H9 (cell line): Measurements from ENCODE around the gene MICAL3. TPM values are rescaled to one million over a fixed set of nuclear protein-coding genes. Genes with fewer than 3 reads are reported as not detected.

Experiments
- DNase-seq: peaks from one replicate; pipeline ENCODE4 v3.0.0-alpha.2; 2017
- H2AFZ ChIP-seq: one replicate; pipeline ENCODE4 v1.6.1; 2013; ENCODE audit warnings: mild to moderate bottlenecking, low read length, control low read depth, moderate library complexity
- H2AK5ac ChIP-seq: 2 replicates; pipeline ENCODE4 v1.6.1; 2013; ENCODE audit warnings: low read length, control low read depth, mixed read lengths; ENCODE audit not compliant: insufficient read length
- H2BK120ac ChIP-seq: one replicate; pipeline ENCODE4 v1.6.1; 2013; ENCODE audit warnings: low read depth, mild to moderate bottlenecking, low read length, control low read depth, inconsistent platforms; ENCODE audit not compliant: poor library complexity, severe bottlenecking
- H2BK12ac ChIP-seq: 2 replicates; pipeline ENCODE4 v1.6.1; 2013; ENCODE audit warnings: low read length, control low read depth, mixed read lengths, low read depth; ENCODE audit not compliant: insufficient read length
- H2BK15ac ChIP-seq: 2 replicates; pipeline ENCODE4 v1.6.1; 2013; ENCODE audit warnings: low read depth, low read length, control low read depth
- H2BK20ac ChIP-seq: one replicate; pipeline ENCODE4 v1.6.1; 2013; ENCODE audit warnings: low read depth, mild to moderate bottlenecking, low read length, control low read depth, inconsistent platforms; ENCODE audit not compliant: poor library complexity, severe bottlenecking
- H2BK5ac ChIP-seq: 2 replicates; pipeline ENCODE4 v1.6.1; 2013; ENCODE audit warnings: low read length, control low read depth, mixed read lengths; ENCODE audit not compliant: insufficient read length
- H3K14ac ChIP-seq: 2 replicates; pipeline ENCODE4 v1.6.1; 2013; ENCODE audit warnings: low read length, control low read depth; ENCODE audit not compliant: insufficient read depth
- H3K18ac ChIP-seq: 2 replicates; pipeline ENCODE4 v1.6.1; 2013; ENCODE audit warnings: low read depth, mild to moderate bottlenecking, mixed read lengths, low read length, control low read depth; ENCODE audit not compliant: insufficient read length
- H3K23ac ChIP-seq: 2 replicates; pipeline ENCODE4 v1.6.1; 2013; ENCODE audit warnings: low read length, control low read depth, mixed read lengths, low read depth; ENCODE audit not compliant: insufficient read length
- H3K23me2 ChIP-seq: 2 replicates; pipeline ENCODE4 v1.6.1; 2013; ENCODE audit warnings: low read depth, mild to moderate bottlenecking, mixed read lengths, low read length, control low read depth; ENCODE audit not compliant: insufficient read length, poor library complexity, severe bottlenecking
- H3K27ac ChIP-seq: 2 replicates; pipeline ENCODE4 v1.5.1; 2013; ENCODE audit warnings: low read length, control low read depth, mixed read lengths, low read depth; ENCODE audit not compliant: insufficient read length
- H3K27me3 ChIP-seq: 2 replicates; pipeline ENCODE4 v1.6.1; 2013; ENCODE audit warnings: low read length, control low read depth, inconsistent platforms; ENCODE audit not compliant: insufficient read depth
- H3K4ac ChIP-seq: 2 replicates; pipeline ENCODE4 v1.6.1; 2013; ENCODE audit warnings: low read depth, mild to moderate bottlenecking, control low read depth, inconsistent platforms, low read length, moderate library complexity
- H3K4me1 ChIP-seq: 2 replicates; pipeline ENCODE4 v1.6.1; 2013; ENCODE audit warnings: low read length, control low read depth, inconsistent platforms; ENCODE audit not compliant: insufficient read depth
- H3K4me2 ChIP-seq: 2 replicates; pipeline ENCODE4 v1.6.1; 2013; ENCODE audit warnings: low read length, control low read depth, mixed read lengths; ENCODE audit not compliant: insufficient read length, insufficient read depth
- H3K56ac ChIP-seq: 2 replicates; pipeline ENCODE4 v1.6.1; 2013; ENCODE audit warnings: low read depth, mild to moderate bottlenecking, mixed read lengths, low read length, control low read depth; ENCODE audit not compliant: insufficient read length
- H3K79me1 ChIP-seq: 2 replicates; pipeline ENCODE4 v1.6.1; 2013; ENCODE audit warnings: low read depth, mild to moderate bottlenecking, moderate library complexity, low read length, control low read depth, inconsistent platforms; ENCODE audit not compliant: insufficient read depth, poor library complexity, severe bottlenecking
- H3K79me2 ChIP-seq: 2 replicates; pipeline ENCODE4 v1.6.1; 2013; ENCODE audit warnings: low read length, control low read depth, inconsistent platforms; ENCODE audit not compliant: insufficient read depth
- H3K9ac ChIP-seq: 2 replicates; pipeline ENCODE4 v1.6.1; 2013; ENCODE audit warnings: low read length, control low read depth, mixed read lengths; ENCODE audit not compliant: insufficient read length; ENCODE audit errors: extremely low read depth
- H3K9me3 ChIP-seq: one replicate; pipeline ENCODE4 v1.6.1; 2013; ENCODE audit warnings: low read depth, low read length, inconsistent platforms; ENCODE audit not compliant: control insufficient read depth
- H3T11ph ChIP-seq: one replicate; pipeline ENCODE4 v1.6.1; 2013; ENCODE audit warnings: mild to moderate bottlenecking, low read length, control low read depth, inconsistent platforms
- H4K20me1 ChIP-seq: one replicate; pipeline ENCODE4 v1.6.1; 2013; ENCODE audit not compliant: control insufficient read depth, insufficient read length, insufficient read depth
- H4K5ac ChIP-seq: 2 replicates; pipeline ENCODE4 v1.6.1; 2013; ENCODE audit warnings: low read depth, mild to moderate bottlenecking, mixed read lengths, low read length, control low read depth; ENCODE audit not compliant: insufficient read length
- H4K8ac ChIP-seq: replicated peaks from 2 replicates; pipeline ENCODE4 v1.6.1; 2013; ENCODE audit warnings: low read length, control low read depth, mixed read lengths, low read depth; ENCODE audit not compliant: insufficient read length
- H4K91ac ChIP-seq: 2 replicates; pipeline ENCODE4 v1.6.1; 2013; ENCODE audit warnings: low read depth, mild to moderate bottlenecking, moderate library complexity, mixed read lengths, low read length, control low read depth; ENCODE audit not compliant: insufficient read length
- H3K27ac Mint-ChIP-seq, 3 experiments: 2 replicates in 2 of 3; 3 replicates in 1 of 3; pipeline ENCODE4 v1.8.0; 2020 to 2021; ENCODE audit warnings: mixed read lengths in 3 of 3, mild to moderate bottlenecking in 1 of 3, moderate library complexity in 1 of 3
- H3K27me3 Mint-ChIP-seq: 2 replicates; pipeline ENCODE4 v1.8.0; 2021; ENCODE audit warnings: low read depth, mild to moderate bottlenecking, moderate library complexity, mixed read lengths
- H3K36me3 Mint-ChIP-seq, 3 experiments: 2 replicates in 2 of 3; 3 replicates in 1 of 3; pipeline ENCODE4 v1.8.0; 2020 to 2021; ENCODE audit warnings: low read depth in 3 of 3, mixed read lengths in 3 of 3; ENCODE audit not compliant: insufficient read depth in 1 of 3
- H3K4me1 Mint-ChIP-seq, 2 experiments: 2 replicates each; pipeline ENCODE4 v1.8.0; 2020; ENCODE audit warnings: mixed read lengths in 2 of 2
- H3K4me3 Mint-ChIP-seq, 2 experiments: 2 replicates in 1 of 2; 3 replicates in 1 of 2; pipeline ENCODE4 v1.8.0; 2020 to 2021; ENCODE audit warnings: mild to moderate bottlenecking in 2 of 2, mixed read lengths in 2 of 2, moderate library complexity in 1 of 2
- H3K9me3 Mint-ChIP-seq, 2 experiments: 2 replicates in 1 of 2; 3 replicates in 1 of 2; pipeline ENCODE4 v1.8.0; 2020; ENCODE audit warnings: mild to moderate bottlenecking in 2 of 2, mixed read lengths in 2 of 2, moderate library complexity in 1 of 2
- CTCF ChIP-seq: fragments of 200-600 bp; sonication (generic); conservative IDR thresholded peaks from 3 replicates; pipeline ENCODE4 v1.8.0; 2021; ENCODE audit warnings: antibody characterized with exemption, mild to moderate bottlenecking
- WGBS: extraction: QIAGEN DNeasy Blood & Tissue Kit; methylation state at CpG from one replicate; pipeline ENCODE4 v1.1.7; 2013; ENCODE audit warnings: missing lambda C conversion rate, low lambda C conversion rate, mixed read lengths; ENCODE audit not compliant: insufficient read length; ENCODE audit errors: extremely low coverage; 5-methylcytosine and 5-hydroxymethylcytosine counted together
- total RNA-seq: library from RNA; stranded (reverse); gene quantifications from 2 replicates; pipeline ENCODE4 v1.2.1, GENCODE V29; 2021

Gene MICAL3
- total RNA-seq, 1 experiment from 2014 or later: 50.2 TPM

GRCh38 chr22:17862646-17863181, 161.6 kb downstream of the MICAL3 start:
- H3K4ac ChIP-seq: no peak overlapping the region
- no peak for DNase-seq
- H3K23me2 ChIP-seq: no peaks in the 10 kb centered on the region
- no peak overlapping the region for H2BK15ac ChIP-seq
- no peaks in the 10 kb centered on the region for H3K27me3 ChIP-seq
- no peaks in the 10 kb centered on the region for H3K79me2 ChIP-seq
- Mint-ChIP-seq H3K27me3 (no peaks in the 10 kb centered on the region; the same call in 1 of the 2 replicates), H3K9me3 (no peaks in the 10 kb centered on the region), H3K27ac (no peak overlapping the region), H3K36me3 (peaks cover 2 to 29% (median 15%) of the 10 kb centered on the region in 3 experiments; a peak in 6 of 7 replicates), H3K4me1 (no peaks in the 10 kb centered on the region), H3K4me3 (no peak overlapping the region)
- no peak overlapping the region for H3K14ac ChIP-seq
- H3K9me3 ChIP-seq: no peaks in the 10 kb centered on the region
- no peaks in the 10 kb centered on the region for H4K20me1 ChIP-seq
- no peak overlapping the region for H4K8ac ChIP-seq
- no peak overlapping the region for H3K4me2 ChIP-seq
- H3K18ac ChIP-seq: no peak overlapping the region
- no peak overlapping the region for H2BK20ac ChIP-seq
- H4K91ac ChIP-seq: no peak overlapping the region
- H3K27ac ChIP-seq: no peak overlapping the region
- no peak overlapping the region for H2AK5ac ChIP-seq
- no peak overlapping the region for H2AFZ ChIP-seq
- H4K5ac ChIP-seq: no peak overlapping the region
- H2BK12ac ChIP-seq: no peak overlapping the region
- no peak overlapping the region for H3T11ph ChIP-seq
- no peaks in the 10 kb centered on the region for H3K4me1 ChIP-seq
- H3K23ac ChIP-seq: no peak overlapping the region
- no peak overlapping the region for H3K56ac ChIP-seq
- H3K79me1 ChIP-seq: no peaks in the 10 kb centered on the region
- no peak overlapping the region for H2BK120ac ChIP-seq
- no CpG with 5 or more reads among the region's 9 CpGs for WGBS
- no peak overlapping the region for H2BK5ac ChIP-seq
- TF ChIP-seq CTCF: no peak
- H3K9ac ChIP-seq: no peak overlapping the region
